ENCODE measurements around the gene FIZ1.

DNA sequence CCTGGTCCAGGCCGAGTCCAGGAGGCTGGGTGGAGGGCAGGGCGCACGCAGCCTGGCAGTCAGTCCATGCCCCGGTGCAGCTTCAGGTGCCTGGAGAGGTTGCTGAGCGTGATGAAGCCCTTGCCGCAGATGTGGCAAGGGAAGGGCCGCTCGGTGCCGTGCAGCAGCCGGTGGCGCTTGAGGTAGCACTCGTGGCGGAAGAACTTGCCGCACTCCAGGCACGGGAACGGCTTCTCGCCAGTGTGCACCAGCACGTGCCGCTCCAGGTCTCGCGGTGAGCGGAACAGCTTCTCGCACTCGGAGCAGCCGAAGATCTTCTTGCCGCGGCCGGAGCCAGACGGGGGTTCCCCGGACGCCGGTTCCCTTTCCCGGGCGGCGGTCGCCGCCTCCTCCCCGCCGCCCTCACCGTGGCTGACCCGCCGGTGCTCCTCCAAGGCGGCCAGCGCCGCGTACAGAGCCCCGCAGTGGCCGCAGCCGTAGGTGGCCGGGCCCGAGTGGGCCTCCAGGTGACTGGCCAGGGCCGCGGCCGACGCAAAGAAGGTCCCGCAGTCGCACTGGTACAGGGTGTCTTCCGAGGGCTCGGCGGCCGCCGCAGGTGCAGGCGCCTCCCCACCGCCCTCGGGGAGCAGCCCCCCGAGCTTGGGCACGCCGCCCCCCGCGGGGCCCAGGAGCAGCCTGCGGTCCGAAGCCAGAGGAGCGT lies 6.8 kb downstream of the FIZ1 start:
- TF ChIP-seq, protein P1, sequence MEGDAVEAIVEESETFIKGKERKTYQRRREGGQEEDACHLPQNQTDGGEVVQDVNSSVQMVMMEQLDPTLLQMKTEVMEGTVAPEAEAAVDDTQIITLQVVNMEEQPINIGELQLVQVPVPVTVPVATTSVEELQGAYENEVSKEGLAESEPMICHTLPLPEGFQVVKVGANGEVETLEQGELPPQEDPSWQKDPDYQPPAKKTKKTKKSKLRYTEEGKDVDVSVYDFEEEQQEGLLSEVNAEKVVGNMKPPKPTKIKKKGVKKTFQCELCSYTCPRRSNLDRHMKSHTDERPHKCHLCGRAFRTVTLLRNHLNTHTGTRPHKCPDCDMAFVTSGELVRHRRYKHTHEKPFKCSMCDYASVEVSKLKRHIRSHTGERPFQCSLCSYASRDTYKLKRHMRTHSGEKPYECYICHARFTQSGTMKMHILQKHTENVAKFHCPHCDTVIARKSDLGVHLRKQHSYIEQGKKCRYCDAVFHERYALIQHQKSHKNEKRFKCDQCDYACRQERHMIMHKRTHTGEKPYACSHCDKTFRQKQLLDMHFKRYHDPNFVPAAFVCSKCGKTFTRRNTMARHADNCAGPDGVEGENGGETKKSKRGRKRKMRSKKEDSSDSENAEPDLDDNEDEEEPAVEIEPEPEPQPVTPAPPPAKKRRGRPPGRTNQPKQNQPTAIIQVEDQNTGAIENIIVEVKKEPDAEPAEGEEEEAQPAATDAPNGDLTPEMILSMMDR (IDR thresholded peaks at IDR 0.05; ENCODE audit: insufficient read depth, low read length): no peak
- no peak for TF ChIP-seq POLR2AphosphoS5 (IDR thresholded peaks at IDR 0.05; ENCODE audit: low read depth)
- TF ChIP-seq, protein P2, sequence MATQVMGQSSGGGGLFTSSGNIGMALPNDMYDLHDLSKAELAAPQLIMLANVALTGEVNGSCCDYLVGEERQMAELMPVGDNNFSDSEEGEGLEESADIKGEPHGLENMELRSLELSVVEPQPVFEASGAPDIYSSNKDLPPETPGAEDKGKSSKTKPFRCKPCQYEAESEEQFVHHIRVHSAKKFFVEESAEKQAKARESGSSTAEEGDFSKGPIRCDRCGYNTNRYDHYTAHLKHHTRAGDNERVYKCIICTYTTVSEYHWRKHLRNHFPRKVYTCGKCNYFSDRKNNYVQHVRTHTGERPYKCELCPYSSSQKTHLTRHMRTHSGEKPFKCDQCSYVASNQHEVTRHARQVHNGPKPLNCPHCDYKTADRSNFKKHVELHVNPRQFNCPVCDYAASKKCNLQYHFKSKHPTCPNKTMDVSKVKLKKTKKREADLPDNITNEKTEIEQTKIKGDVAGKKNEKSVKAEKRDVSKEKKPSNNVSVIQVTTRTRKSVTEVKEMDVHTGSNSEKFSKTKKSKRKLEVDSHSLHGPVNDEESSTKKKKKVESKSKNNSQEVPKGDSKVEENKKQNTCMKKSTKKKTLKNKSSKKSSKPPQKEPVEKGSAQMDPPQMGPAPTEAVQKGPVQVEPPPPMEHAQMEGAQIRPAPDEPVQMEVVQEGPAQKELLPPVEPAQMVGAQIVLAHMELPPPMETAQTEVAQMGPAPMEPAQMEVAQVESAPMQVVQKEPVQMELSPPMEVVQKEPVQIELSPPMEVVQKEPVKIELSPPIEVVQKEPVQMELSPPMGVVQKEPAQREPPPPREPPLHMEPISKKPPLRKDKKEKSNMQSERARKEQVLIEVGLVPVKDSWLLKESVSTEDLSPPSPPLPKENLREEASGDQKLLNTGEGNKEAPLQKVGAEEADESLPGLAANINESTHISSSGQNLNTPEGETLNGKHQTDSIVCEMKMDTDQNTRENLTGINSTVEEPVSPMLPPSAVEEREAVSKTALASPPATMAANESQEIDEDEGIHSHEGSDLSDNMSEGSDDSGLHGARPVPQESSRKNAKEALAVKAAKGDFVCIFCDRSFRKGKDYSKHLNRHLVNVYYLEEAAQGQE (IDR thresholded peaks at IDR 0.05; ENCODE audit: insufficient replicate concordance, low read depth): no peak
